Measurements from ENCODE around the gene PLIN5. TPM values are rescaled to one million over a fixed set of nuclear protein-coding genes. Genes with fewer than 3 reads are reported as not detected.
A peak's percentile ranks its signal among the peaks of the same experiment; 100 is the strongest.

PLIN5 gene
- total RNA-seq, 2 experiments from 2014 or later = 0.31 to 0.93 TPM

GRCh38 chr19:4570916-4571304, 35.9 kb upstream of the PLIN5 start:
- Mint-ChIP-seq H3K27me3 (peaks cover 18% of the 10 kb centered on the region), H3K9me3 (no peaks in the 10 kb centered on the region), H3K27ac (no peak overlapping the region), H3K36me3 (ENCODE audit: low read depth) (no peaks in the 10 kb centered on the region), H3K4me3 (no peak overlapping the region), H3K4me1 (ENCODE audit: low read depth) (no peaks in the 10 kb centered on the region)
- ChIA-PET CTCF (interaction anchor here (4.8 kb wide), 1 partner anchor 65 kb away, joined by 14 read pairs; no protein-coding TSS in a partner anchor), POLR2A (no interaction called here)
- intact Hi-C loops (cut with DNase I, micrococcal nuclease) = loop anchor here in 1 of 2 experiments (10.0 kb wide), 1 partner anchor 234 kb away; no protein-coding TSS in a partner anchor
- no peak overlapping the region for H3K4me3 ChIP-seq (ENCODE audit: low read length)
- peaks cover 12 to 15% of the 10 kb centered on the region in 2 experiments for H3K27me3 ChIP-seq (ENCODE audit: control insufficient read depth in 1 of 2, insufficient read depth in 2 of 2, low read length in 2 of 2)
- ATAC-seq (ENCODE audit: poor library complexity) (no peak), DNase-seq (no peak)
- H3K36me3 ChIP-seq (ENCODE audit: insufficient read depth, low read length) = no peaks in the 10 kb centered on the region
- H3K9me3 ChIP-seq (ENCODE audit: control insufficient read depth in 1 of 2, insufficient read depth in 1 of 2, low read length in 2 of 2) = peaks cover 0 to 9% of the 10 kb centered on the region in 2 experiments
- H3K27ac ChIP-seq (ENCODE audit: low read depth in 1 of 2, low read length in 2 of 2) = no peak overlapping the region
- H3K4me1 ChIP-seq (ENCODE audit: insufficient read depth, low read length) = no peaks in the 10 kb centered on the region
- TF ChIP-seq, protein P1, sequence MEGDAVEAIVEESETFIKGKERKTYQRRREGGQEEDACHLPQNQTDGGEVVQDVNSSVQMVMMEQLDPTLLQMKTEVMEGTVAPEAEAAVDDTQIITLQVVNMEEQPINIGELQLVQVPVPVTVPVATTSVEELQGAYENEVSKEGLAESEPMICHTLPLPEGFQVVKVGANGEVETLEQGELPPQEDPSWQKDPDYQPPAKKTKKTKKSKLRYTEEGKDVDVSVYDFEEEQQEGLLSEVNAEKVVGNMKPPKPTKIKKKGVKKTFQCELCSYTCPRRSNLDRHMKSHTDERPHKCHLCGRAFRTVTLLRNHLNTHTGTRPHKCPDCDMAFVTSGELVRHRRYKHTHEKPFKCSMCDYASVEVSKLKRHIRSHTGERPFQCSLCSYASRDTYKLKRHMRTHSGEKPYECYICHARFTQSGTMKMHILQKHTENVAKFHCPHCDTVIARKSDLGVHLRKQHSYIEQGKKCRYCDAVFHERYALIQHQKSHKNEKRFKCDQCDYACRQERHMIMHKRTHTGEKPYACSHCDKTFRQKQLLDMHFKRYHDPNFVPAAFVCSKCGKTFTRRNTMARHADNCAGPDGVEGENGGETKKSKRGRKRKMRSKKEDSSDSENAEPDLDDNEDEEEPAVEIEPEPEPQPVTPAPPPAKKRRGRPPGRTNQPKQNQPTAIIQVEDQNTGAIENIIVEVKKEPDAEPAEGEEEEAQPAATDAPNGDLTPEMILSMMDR (IDR thresholded peaks at IDR 0.05) = no peak

- no peak overlapping the region for H3K27ac ChIP-seq (ENCODE audit: low read depth in 1 of 2, low read length in 2 of 2)
- peaks cover 13% of the 10 kb centered on the region for H3K27me3 Mint-ChIP-seq
- H3K9me3 Mint-ChIP-seq = no peaks in the 10 kb centered on the region
- ChIA-PET CTCF (interaction anchor here (0.6 to 4.8 kb wide), 2 partner anchors 66 to 315 kb away, joined by 3 to 14 read pairs; no protein-coding TSS in a partner anchor), POLR2A (no interaction called here)
- H3K4me1 ChIP-seq (ENCODE audit: insufficient read depth, low read length) = no peaks in the 10 kb centered on the region
- intact Hi-C loops (cut with DNase I, micrococcal nuclease) = loop anchor here in 1 of 2 experiments (10.0 kb wide), 1 partner anchor 234 kb away; no protein-coding TSS in a partner anchor
- peaks cover 7 to 10% of the 10 kb centered on the region in 2 experiments for H3K27me3 ChIP-seq (ENCODE audit: control insufficient read depth in 1 of 2, insufficient read depth in 2 of 2, low read length in 2 of 2)
- H3K4me3 Mint-ChIP-seq = no peak overlapping the region
- no peaks in the 10 kb centered on the region for H3K36me3 ChIP-seq (ENCODE audit: insufficient read depth, low read length)
- DNase-seq = no peak
- H3K4me3 ChIP-seq (ENCODE audit: low read length) = no peak overlapping the region
- H3K36me3 Mint-ChIP-seq (ENCODE audit: low read depth) = no peaks in the 10 kb centered on the region
- H3K27ac Mint-ChIP-seq = no peak overlapping the region
- no peaks in the 10 kb centered on the region for H3K4me1 Mint-ChIP-seq (ENCODE audit: low read depth)
- TF ChIP-seq, protein P1 (IDR thresholded peaks at IDR 0.05) = no peak
- ATAC-seq (ENCODE audit: poor library complexity) = no peak
- H3K9me3 ChIP-seq (ENCODE audit: control insufficient read depth in 1 of 2, insufficient read depth in 1 of 2, low read length in 2 of 2) = peaks cover 0 to 4% of the 10 kb centered on the region in 2 experiments
These were observed 35.4 kb upstream of the PLIN5 start for GRCh38 chr19:4570402-4570801.

DNA sequence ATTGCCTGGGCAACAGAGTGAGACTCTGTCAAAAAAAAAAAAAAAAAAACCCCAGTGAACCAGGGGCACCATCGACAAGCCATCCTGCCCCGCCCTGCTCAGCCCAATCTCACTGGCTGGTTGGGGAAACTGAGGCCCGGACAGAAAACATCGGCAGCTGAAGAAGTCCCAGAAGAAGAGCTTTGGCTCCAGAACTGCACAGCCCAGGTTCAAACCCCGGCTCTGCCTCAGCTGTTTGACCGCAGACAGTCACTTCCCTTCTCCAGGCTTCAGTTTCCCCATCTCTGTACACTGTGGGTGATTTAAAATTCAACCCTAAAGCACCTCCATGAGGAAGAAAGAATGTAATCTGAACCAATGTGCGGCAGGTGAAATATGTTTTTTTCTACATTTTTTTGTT, 33.9 kb upstream of the PLIN5 start:
- Histone ChIP-seq H3K27me3 (ENCODE audit: control insufficient read depth in 1 of 2, insufficient read depth in 2 of 2, low read length in 2 of 2) (no peaks in the 10 kb centered on the region), H3K36me3 (ENCODE audit: insufficient read depth, low read length) (no peaks in the 10 kb centered on the region), H3K4me3 (ENCODE audit: low read length) (no peak overlapping the region), H3K4me1 (ENCODE audit: insufficient read depth, low read length) (no peaks in the 10 kb centered on the region), H3K9me3 (ENCODE audit: control insufficient read depth in 1 of 2, insufficient read depth in 1 of 2, low read length in 2 of 2) (no peaks in the 10 kb centered on the region), H3K27ac (ENCODE audit: low read depth in 1 of 2, low read length in 2 of 2) (no peak overlapping the region)
- TF ChIP-seq, protein P1 (IDR thresholded peaks at IDR 0.05) = no peak
- POLR2A ChIA-PET = no interaction called here
- intact Hi-C loops (cut with DNase I, micrococcal nuclease) = no loop called here
- H3K36me3 Mint-ChIP-seq (ENCODE audit: low read depth) = no peaks in the 10 kb centered on the region
- CTCF ChIA-PET = interaction anchor here (4.8 kb wide), 1 partner anchor 67 kb away, joined by 14 read pairs; no protein-coding TSS in a partner anchor
- H3K4me3 Mint-ChIP-seq = no peak overlapping the region
- no peak overlapping the region for H3K27ac Mint-ChIP-seq
- ATAC-seq (ENCODE audit: poor library complexity) = no peak
- peaks cover 9% of the 10 kb centered on the region for H3K27me3 Mint-ChIP-seq
- no peaks in the 10 kb centered on the region for H3K4me1 Mint-ChIP-seq (ENCODE audit: low read depth)
- DNase-seq = peak in 1 of 14 experiments; percentile 43
- no peaks in the 10 kb centered on the region for H3K9me3 Mint-ChIP-seq

Measured in CD4-positive, alpha-beta T cell (primary cell).